Measurements from ENCODE around the gene JCAD. TPM values are rescaled to one million over a fixed set of nuclear protein-coding genes. Genes with fewer than 3 reads are reported as not detected.

The JCAD gene
- total RNA-seq, 3 donors from 2014 or later (not counting 1 experiment from before 2014, with no cell fraction given) = 0.07 to 0.43 TPM; not detected in 1

GRCh38 chr10:30018496-30018895, 40.9 kb downstream of the JCAD start:
- no peaks in the 10 kb centered on the region for H3K9me3 Mint-ChIP-seq
- Histone ChIP-seq H3K9me3 (ENCODE audit: control insufficient read depth, insufficient read depth, low read length) (no peaks in the 10 kb centered on the region), H3K4me3 (ENCODE audit: low read length) (no peak overlapping the region), H3K27me3 (ENCODE audit: control insufficient read depth, insufficient read depth, low read length) (peaks cover 17% of the 10 kb centered on the region), H3K27ac (ENCODE audit: low read length) (no peak overlapping the region), H3K36me3 (ENCODE audit: control insufficient read depth, insufficient read depth, low read length) (no peaks in the 10 kb centered on the region), H3K4me1 (ENCODE audit: control insufficient read depth, insufficient read depth, low read length) (no peaks in the 10 kb centered on the region)
- H3K4me3 Mint-ChIP-seq = no peak overlapping the region
- no peak for DNase-seq
- TF ChIP-seq, protein P1, sequence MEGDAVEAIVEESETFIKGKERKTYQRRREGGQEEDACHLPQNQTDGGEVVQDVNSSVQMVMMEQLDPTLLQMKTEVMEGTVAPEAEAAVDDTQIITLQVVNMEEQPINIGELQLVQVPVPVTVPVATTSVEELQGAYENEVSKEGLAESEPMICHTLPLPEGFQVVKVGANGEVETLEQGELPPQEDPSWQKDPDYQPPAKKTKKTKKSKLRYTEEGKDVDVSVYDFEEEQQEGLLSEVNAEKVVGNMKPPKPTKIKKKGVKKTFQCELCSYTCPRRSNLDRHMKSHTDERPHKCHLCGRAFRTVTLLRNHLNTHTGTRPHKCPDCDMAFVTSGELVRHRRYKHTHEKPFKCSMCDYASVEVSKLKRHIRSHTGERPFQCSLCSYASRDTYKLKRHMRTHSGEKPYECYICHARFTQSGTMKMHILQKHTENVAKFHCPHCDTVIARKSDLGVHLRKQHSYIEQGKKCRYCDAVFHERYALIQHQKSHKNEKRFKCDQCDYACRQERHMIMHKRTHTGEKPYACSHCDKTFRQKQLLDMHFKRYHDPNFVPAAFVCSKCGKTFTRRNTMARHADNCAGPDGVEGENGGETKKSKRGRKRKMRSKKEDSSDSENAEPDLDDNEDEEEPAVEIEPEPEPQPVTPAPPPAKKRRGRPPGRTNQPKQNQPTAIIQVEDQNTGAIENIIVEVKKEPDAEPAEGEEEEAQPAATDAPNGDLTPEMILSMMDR (IDR thresholded peaks at IDR 0.05) = no peak
- H3K27ac Mint-ChIP-seq = no peak overlapping the region
- no peak for ATAC-seq
- H3K4me1 Mint-ChIP-seq = peaks cover 0 to 5% of the 10 kb centered on the region in 2 donors
- WGBS (ENCODE audit: insufficient coverage) = 69% methylated on average over 6 of the region's 6 CpGs
- no peaks in the 10 kb centered on the region for H3K36me3 Mint-ChIP-seq
- intact Hi-C loops (cut with micrococcal nuclease) = no loop called here
- peaks cover 54 to 55% of the 10 kb centered on the region in 2 donors for H3K27me3 Mint-ChIP-seq (ENCODE audit: low read depth in 2 of 2)

DNA sequence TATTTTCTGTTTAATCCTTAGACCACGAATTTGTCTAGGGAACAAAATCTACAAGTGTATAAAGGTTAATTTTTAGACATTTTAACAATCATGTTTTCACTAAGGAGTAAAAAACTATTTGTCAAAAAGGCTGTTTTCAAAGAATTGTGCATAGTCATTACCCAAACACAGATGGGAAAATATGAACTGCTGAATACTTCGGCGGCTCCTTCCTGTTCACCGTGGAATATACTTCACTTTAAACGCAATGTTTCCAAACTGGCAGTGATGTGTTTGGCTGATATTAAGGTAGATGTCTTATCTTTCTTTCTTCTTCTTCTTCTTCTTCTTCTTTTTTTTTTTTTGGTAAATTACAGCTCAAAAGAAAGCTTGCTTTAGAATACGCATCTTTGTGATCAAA, 41.4 kb downstream of the JCAD start:
- H3K9me3 Mint-ChIP-seq = no peaks in the 10 kb centered on the region
- no peak overlapping the region for H3K27ac ChIP-seq (ENCODE audit: low read length)
- intact Hi-C loops (cut with micrococcal nuclease) = no loop called here
- no peak overlapping the region for H3K27ac Mint-ChIP-seq
- no peaks in the 10 kb centered on the region for H3K36me3 Mint-ChIP-seq
- WGBS (ENCODE audit: insufficient coverage) = 34% methylated on average over 3 of the region's 6 CpGs
- no peaks in the 10 kb centered on the region for H3K4me1 ChIP-seq (ENCODE audit: control insufficient read depth, insufficient read depth, low read length)
- H3K9me3 ChIP-seq (ENCODE audit: control insufficient read depth, insufficient read depth, low read length) = no peaks in the 10 kb centered on the region
- ATAC-seq = no peak
- H3K27me3 ChIP-seq (ENCODE audit: control insufficient read depth, insufficient read depth, low read length) = peaks cover 17% of the 10 kb centered on the region
- H3K27me3 Mint-ChIP-seq (ENCODE audit: low read depth in 2 of 2) = peaks cover 54 to 55% of the 10 kb centered on the region in 2 donors
- DNase-seq = no peak
- TF ChIP-seq, protein P1 (IDR thresholded peaks at IDR 0.05) = no peak
- H3K4me3 Mint-ChIP-seq = no peak overlapping the region
- no peaks in the 10 kb centered on the region for H3K36me3 ChIP-seq (ENCODE audit: control insufficient read depth, insufficient read depth, low read length)
- H3K4me3 ChIP-seq (ENCODE audit: low read length) = no peak overlapping the region
- H3K4me1 Mint-ChIP-seq = peaks cover 0 to 5% of the 10 kb centered on the region in 2 donors

GRCh38 chr10:30017556-30017955, 41.8 kb downstream of the JCAD start:
- ATAC-seq (no peak), DNase-seq (no peak)
- 58% methylated on average over 2 of the region's 6 CpGs for WGBS (ENCODE audit: insufficient coverage)
- intact Hi-C loops (cut with micrococcal nuclease) = no loop called here
- no peak overlapping the region for H3K4me3 Mint-ChIP-seq
- Histone ChIP-seq H3K27ac (ENCODE audit: low read length) (no peak overlapping the region), H3K4me1 (ENCODE audit: control insufficient read depth, insufficient read depth, low read length) (no peaks in the 10 kb centered on the region), H3K36me3 (ENCODE audit: control insufficient read depth, insufficient read depth, low read length) (no peaks in the 10 kb centered on the region), H3K9me3 (ENCODE audit: control insufficient read depth, insufficient read depth, low read length) (no peaks in the 10 kb centered on the region), H3K27me3 (ENCODE audit: control insufficient read depth, insufficient read depth, low read length) (peaks cover 17% of the 10 kb centered on the region), H3K4me3 (ENCODE audit: low read length) (no peak overlapping the region)
- TF ChIP-seq, protein P1 (IDR thresholded peaks at IDR 0.05) = no peak
- no peaks in the 10 kb centered on the region for H3K9me3 Mint-ChIP-seq
- no peaks in the 10 kb centered on the region for H3K36me3 Mint-ChIP-seq
- peaks cover 0 to 5% of the 10 kb centered on the region in 2 donors for H3K4me1 Mint-ChIP-seq
- H3K27ac Mint-ChIP-seq = no peak overlapping the region
- peaks cover 53 to 58% of the 10 kb centered on the region in 2 donors for H3K27me3 Mint-ChIP-seq (ENCODE audit: low read depth in 2 of 2)

GRCh38 chr10:30014511-30014910, 44.9 kb downstream of the JCAD start:
- Histone ChIP-seq H3K36me3 (ENCODE audit: control insufficient read depth, insufficient read depth, low read length) (no peaks in the 10 kb centered on the region), H3K27me3 (ENCODE audit: control insufficient read depth, insufficient read depth, low read length) (peaks cover 17% of the 10 kb centered on the region), H3K27ac (ENCODE audit: low read length) (no peak overlapping the region), H3K4me3 (ENCODE audit: low read length) (no peak overlapping the region), H3K9me3 (ENCODE audit: control insufficient read depth, insufficient read depth, low read length) (no peaks in the 10 kb centered on the region), H3K4me1 (ENCODE audit: control insufficient read depth, insufficient read depth, low read length) (no peaks in the 10 kb centered on the region)
- H3K36me3 Mint-ChIP-seq = no peaks in the 10 kb centered on the region
- TF ChIP-seq, protein P1 (IDR thresholded peaks at IDR 0.05) = no peak
- WGBS (ENCODE audit: insufficient coverage) = 86% methylated on average over 8 of the region's 8 CpGs
- peaks cover 39 to 44% of the 10 kb centered on the region in 2 donors for H3K27me3 Mint-ChIP-seq (ENCODE audit: low read depth in 2 of 2)
- no peaks in the 10 kb centered on the region for H3K4me1 Mint-ChIP-seq
- H3K27ac Mint-ChIP-seq = no peak overlapping the region
- no peak for DNase-seq
- no peak for ATAC-seq
- no peak overlapping the region for H3K4me3 Mint-ChIP-seq
- H3K9me3 Mint-ChIP-seq = no peaks in the 10 kb centered on the region
- intact Hi-C loops (cut with micrococcal nuclease) = no loop called here
